ENCODE measurements around the gene TUBGCP6.

DNA sequence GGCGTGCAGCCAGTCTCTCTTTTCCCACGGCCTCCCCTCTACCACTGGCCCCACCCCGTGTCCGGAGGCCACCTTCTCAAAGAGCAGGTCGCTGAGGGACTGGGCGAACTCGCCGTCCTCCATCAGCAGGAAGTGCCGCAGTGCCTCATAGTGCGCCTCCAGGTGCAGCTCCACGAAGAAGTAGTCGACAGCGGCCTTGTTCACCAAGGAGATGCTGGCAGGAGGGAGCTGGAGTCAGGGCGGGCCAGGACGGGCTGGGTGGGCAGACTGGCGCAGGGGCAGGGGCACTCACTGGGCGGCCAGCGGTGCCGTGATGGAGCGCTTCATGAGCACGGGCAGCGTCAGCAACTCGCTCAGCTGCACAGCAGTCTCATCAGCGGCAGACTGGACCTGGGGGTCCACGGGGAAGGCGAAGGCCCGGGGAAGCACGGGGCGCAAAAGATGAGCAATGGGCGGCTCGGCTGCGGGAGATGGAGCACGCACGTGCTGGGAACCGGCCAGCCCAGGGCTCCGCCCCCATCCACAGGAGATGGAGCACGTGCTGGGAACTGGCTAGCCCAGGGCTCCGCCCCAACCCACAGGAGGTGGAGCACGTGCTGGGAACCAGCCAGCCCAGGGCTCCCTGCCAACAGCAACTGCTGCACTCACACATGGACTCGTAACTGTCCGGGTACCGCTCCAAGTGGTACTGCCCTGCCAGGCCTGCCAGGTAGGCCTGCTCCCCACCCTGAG is 25.7 kb downstream of the TUBGCP6 start:
- TF ChIP-seq, protein P1, sequence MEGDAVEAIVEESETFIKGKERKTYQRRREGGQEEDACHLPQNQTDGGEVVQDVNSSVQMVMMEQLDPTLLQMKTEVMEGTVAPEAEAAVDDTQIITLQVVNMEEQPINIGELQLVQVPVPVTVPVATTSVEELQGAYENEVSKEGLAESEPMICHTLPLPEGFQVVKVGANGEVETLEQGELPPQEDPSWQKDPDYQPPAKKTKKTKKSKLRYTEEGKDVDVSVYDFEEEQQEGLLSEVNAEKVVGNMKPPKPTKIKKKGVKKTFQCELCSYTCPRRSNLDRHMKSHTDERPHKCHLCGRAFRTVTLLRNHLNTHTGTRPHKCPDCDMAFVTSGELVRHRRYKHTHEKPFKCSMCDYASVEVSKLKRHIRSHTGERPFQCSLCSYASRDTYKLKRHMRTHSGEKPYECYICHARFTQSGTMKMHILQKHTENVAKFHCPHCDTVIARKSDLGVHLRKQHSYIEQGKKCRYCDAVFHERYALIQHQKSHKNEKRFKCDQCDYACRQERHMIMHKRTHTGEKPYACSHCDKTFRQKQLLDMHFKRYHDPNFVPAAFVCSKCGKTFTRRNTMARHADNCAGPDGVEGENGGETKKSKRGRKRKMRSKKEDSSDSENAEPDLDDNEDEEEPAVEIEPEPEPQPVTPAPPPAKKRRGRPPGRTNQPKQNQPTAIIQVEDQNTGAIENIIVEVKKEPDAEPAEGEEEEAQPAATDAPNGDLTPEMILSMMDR (IDR thresholded peaks at IDR 0.05), result no peak
- TF ChIP-seq POLR2A (IDR thresholded peaks at IDR 0.05), result no peak

Measured in transverse colon (tissue), 3 donors.